GM11168 (cell line): ENCODE results near the gene MORF4L1.
"Not testable (repeated sequence)": the region's sequence is repeated elsewhere in the genome, so short reads cannot be mapped to it uniquely, and the experiment has no call there.

Experiments used
- in situ Hi-C: fragments of 300-500 bp; cut with MboI; formaldehyde crosslinking; loops from one replicate; pipeline ENCODE4 v1.12.0; 2022; ENCODE audit warnings: low sequenced_read_pairs; ENCODE audit not compliant: unreplicated experiment

MORF4L1 gene

GRCh38 chr15:78872155-78872971, at the start of gene MORF4L1:
TSS of gene MORF4L1 (plus strand) at chr15:78872890. CDS start at chr15:78873018, 128 bp downstream.
- in situ Hi-C loops: no loop called here

GRCh38 chr15:78828920-78829319, 43.8 kb upstream of the MORF4L1 start:
- in situ Hi-C loops: no loop called here

GRCh38 chr15:78830514-78831228, 42.0 kb upstream of the MORF4L1 start:
- in situ Hi-C loops: no loop called here

DNA sequence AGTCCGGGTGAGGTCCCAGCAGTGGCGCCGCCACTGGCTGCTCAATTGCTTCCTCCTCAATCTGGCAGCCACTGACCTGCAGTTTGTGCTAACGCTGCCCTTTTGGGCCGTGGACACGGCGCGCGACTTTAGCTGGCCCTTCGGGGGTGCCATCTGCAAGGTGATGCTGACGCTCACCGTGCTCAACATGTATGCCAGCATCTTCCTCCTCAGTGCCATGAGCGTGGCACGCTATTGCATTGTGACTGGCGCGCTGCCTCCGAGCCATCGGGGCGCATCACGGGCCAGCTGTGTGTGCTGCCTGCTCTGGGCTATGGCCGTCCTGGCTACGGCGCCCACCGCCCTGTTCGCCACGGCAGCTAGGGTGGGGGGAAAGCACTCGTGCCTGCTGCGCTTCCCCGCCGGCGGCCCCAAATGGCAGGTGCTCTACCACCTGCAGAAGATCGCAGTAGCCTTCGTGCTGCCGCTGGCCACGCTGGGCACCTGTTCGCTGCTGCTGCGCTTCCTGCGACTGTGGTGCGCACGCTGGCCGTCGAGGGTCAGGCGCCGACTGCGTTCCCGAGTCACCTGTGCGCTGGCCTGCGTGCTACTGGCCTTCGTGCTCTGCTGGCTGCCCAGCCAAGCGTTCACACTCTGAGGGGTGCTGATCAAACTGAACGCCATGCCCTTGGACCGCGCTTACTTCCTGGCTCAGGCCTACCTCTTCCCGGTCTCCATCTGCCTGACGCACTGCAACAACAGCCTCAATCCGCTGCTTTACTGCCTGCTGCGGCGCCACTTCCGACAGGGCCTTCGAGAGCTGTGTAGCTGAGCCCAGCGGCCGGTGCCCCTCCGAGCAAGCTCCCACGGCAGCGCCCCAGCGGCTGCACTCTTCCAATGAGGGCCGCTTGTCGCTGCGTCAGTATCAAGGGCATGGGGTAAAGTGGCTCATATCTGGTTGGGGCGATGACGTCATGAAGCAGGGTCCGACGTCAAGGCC, 41.2 kb upstream of the MORF4L1 start:
- in situ Hi-C loops: no loop called here

- in situ Hi-C loops: no loop called here
Observed at GRCh38 chr15:78836333-78836732, 36.4 kb upstream of the MORF4L1 start.

GRCh38 chr15:78837131-78837530, 35.6 kb upstream of the MORF4L1 start:
- in situ Hi-C loops: no loop called here

- in situ Hi-C loops: no loop called here
Observed at GRCh38 chr15:78837543-78837942, 35.1 kb upstream of the MORF4L1 start.

DNA sequence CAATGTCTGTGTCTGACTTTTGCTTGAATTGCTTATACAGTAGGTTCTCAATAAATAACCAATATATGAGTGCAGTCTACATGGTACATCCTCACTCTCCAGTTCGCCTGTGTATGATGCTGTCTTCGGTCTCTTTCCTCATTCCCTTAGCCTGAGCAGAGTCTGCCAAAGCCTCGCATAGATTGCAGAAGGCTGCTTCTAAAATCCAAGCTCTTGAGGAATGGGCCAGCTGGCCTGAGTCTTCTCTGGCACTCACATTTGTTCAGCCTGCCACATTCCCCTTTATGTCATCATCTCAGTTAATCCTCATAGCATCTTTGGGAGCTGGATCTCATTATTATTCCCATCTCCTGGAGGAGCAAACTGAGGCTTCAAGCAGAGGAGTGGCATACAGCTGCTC, 34.2 kb upstream of the MORF4L1 start:
- in situ Hi-C loops: no loop called here

- in situ Hi-C loops: not testable (repeated sequence)
Observed at GRCh38 chr15:78839151-78839550, 33.5 kb upstream of the MORF4L1 start.

DNA sequence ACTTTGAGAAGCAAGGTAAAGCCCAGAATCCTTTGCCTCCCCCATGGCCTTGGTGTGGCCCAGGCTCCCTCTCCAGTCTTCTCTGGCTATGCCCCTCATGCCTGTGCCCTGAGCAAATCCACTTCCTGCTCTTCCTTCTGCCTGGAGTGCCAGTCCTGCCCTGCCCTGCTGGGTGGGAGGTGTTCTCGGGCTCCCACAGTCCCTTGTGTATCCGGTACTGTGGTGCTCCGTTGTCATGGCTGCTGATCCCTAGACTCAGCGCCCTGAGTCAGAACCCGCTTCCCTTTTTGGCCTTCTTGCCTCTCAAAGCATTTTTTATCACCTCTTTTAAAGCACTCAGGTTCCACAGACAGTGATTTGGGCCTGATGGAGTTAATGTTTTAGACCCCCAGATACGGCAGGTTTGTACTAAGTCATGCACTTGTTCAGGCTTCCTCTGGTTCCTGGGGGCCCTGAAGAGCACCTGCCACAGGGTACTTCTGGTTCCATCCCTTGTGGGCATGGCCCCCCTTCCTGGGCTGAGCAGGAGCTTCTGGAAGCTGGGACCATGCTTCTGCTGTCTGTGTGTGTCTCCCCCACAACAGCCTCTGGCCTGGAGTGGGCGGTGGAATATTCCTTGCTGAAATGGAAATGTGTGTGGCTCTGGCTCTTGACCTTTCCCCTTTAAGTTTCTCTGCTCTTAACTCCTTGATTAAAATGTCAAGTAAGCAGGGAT, 31.9 kb upstream of the MORF4L1 start:
- in situ Hi-C loops: no loop called here

DNA sequence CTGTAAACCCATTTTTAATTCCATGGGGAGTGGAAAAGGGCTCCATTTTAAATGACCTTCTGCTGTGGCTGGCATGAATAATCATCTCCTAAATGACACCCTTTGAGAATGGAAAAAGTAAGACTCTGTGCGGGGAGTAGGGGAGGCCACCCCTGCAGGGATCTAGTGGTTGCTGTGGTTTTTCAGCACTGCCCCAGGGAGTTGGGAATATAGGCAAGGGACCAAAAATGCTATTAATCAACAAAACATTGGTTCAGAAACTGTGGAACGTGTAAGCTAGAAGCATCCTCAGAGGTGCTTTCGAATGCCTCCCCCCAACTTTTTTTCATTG, 31.3 kb upstream of the MORF4L1 start:
- in situ Hi-C loops: no loop called here

DNA sequence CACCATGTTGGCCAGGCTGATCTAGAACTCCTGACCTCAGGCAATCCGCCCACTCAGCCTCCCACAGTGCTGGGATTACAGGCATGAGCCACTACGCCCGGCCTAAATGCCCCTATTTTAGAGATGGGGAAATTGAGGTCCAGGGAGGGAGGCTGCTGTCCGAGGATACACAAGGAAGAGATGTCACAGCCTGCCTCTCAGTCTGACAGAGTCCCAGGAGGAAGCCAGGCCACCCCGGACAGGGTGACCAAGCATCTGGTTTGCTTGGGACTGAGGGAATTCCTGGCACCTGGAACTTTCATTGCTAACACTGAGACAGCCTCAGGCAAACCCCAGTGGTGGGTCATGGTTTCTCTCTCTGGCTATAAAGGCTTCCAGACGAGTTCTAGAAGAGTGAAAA, 30.8 kb upstream of the MORF4L1 start:
- in situ Hi-C loops: no loop called here

DNA sequence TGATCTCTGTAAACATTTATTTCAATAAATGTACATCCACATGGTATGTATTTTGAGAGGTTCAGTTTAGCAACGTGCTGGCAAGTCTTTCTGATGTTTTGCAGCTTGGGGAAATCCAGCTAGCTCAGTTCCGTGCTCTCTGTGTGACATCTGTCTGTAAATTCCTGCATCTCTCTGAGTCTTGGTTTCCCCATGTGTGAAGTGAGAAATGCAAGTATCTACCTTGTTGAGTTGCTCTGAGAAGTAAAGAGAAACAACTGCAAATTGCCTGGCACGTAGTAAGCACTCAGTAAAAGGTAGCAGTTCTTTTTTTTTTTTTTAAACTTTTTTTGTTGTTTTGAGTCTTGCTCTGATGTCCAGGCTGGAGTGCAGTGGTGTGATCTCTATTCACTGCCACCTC, 30.2 kb upstream of the MORF4L1 start:
- in situ Hi-C loops: no loop called here

GRCh38 chr15:78846906-78847305, 25.8 kb upstream of the MORF4L1 start:
- in situ Hi-C loops: not testable (repeated sequence)

GRCh38 chr15:78847387-78847906, 25.2 kb upstream of the MORF4L1 start:
- in situ Hi-C loops: not testable (repeated sequence)

DNA sequence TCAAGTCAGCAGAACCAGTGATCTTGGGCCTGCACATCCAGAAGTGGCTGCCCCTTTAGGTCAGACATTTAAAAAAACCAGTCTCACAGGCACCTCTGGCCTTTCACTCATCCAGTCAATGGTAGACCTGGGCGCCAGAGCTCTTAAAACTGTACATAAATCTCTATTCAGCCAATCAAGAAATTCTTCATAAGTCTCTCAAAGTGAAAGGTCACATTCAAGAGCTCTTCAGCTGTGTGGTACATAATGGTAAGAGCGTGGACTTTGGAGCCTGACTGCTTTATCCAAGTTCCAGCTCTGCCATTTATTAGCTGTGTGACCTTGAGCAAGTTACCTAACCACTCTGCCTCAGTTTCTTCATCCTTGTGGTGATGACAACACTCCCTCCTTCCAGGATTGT, 22.3 kb upstream of the MORF4L1 start:
- in situ Hi-C loops: no loop called here

DNA sequence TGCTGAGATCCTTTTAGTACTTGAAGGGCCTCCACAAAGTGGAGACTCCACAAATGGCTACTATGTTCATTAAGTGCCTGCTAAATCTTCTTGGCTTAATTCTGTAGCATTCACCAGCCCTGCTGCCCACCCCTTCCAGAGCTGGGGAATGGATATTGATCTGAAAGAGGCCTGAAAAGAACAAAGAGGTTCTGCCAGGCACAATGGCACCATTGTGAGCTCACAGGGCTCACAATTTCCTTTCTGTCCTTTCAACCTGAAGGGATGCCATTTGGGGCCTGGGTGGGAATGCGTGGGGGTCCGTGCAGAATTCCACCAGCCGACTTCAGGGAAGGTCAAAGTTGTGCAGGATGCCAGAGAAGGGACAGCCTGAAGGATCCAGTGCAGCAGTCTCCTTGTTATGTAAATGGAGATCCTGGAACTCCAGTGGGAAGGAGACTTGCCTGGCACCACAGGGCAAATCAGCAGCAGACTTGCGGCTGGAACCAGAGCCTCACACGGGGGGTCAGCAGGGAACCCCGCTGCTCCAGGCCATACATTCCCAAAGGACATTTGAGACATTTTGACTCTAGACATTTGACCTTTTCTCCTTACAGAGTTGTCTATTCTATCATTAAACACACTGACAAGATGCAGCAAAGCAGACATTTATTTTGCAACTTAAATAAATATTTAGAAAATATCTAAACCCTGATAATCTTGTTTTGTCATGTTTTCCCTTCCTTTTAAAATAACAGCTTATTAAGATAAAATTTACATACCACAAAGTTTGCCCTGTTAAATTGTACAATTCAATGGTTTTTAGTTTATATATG, 21.5 kb upstream of the MORF4L1 start:
- in situ Hi-C loops: no loop called here

GRCh38 chr15:78853500-78853899, 19.2 kb upstream of the MORF4L1 start:
- in situ Hi-C loops: no loop called here

DNA sequence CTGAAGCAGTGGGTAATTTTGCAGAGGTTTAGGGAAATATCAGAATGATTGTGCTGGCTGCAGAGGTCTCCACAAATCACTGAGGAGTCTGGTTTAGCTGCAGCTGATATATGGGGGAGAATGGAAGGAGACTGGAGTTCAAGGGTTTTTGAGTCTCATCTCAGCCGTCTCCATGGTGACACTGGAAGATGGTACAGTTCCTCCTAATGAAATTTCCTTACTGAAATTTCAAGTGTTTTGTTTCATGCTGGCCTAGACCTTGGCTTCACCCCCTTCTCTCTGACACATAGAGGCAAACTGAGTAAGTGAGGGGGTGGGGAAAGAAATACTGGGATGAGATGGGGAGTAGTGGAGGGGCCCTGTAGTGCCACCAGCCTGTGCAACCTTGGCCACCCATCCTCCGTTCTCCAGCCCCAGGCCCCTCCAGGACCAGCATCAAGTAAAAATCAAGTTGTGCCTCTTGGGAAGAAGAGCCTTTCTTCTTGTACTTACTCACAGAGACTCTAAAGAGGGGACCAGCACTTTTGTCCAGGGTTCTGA, 17.8 kb upstream of the MORF4L1 start:
- in situ Hi-C loops: no loop called here
